NCI-H1092 treated with DMSO at 0.1 percent for 48 hours (cell line): ENCODE measurements around the gene BCL2L1.

Source experiments
- DNase-seq: peaks from one replicate; lab custom pipeline; 2025; lab: John Stamatoyannopoulos, UW

Gene BCL2L1

DNA sequence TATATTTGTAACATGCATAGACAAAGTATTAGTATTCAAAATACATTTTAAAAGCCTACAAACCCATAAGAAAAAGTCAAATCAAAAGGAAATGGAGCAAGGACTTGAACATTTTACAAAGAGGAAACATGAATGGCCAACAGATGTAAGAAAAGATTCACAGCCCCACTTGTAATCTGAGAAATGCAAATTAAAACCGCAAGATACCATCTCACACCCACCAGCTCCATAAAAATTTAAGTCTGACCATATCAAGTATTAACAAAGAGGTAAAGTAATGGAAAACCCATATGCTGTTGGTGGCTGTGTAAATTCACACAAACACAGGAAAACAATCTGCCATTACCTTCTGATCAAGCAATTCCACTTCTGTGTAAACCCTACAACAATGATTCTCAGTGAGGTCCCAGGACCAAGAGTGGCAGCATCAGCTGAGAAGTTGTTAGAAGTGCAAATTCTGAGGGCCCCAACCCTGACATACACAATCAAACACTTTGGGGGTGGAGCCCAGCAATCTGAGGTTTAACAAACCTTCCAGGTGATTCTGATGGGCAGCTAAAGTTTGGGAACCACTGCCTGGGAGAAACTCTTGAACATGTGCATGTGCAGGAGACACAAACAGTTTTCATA lies 30.9 kb downstream of the BCL2L1 start:
- no peak for DNase-seq

DNA sequence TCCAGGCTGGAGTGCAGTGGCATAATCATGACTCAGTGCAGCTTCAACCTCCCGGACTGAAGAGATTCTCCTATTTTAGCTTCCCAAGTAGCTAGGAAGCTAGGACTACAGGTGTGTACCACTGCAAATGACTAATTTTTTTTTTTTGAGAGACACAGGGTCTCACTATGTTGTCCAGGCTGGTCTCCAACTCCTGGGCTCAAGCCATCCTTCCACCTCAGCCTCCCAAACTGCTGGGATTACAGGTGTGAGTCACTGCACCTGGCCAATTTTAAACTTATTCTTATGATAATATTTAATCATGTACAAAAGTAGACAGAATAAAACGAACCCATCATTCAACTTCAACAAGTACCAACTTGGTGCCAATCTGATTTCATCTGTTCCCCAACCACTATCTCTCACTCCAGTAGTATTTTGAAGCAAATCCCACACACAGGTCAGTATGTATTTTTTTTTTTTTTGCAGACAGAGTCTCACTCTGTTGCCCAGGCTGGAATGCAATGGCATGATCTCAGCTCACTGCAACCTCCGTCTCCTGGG lies 32.5 kb downstream of the BCL2L1 start:
- no peak for DNase-seq

DNA sequence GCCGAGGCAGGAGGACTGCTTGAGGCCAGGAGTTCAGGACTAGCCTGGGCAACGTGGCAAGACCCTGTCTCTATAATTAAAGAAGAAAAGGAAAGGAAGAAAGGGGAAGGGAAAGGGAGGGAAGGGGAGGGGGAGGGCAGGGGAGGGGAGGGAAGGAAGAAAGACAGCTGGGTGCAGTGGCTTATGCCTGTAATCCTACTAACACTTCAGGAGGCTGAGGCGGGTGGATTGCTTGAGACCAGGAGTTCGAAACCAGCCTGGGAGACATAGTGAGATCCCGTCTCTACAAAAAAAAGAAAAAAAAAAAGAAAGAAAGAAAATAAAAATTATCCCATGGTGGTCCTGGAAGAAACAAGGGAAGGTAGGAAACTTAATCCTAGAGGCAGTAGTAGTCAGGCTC lies 33.5 kb downstream of the BCL2L1 start:
- no peak for DNase-seq

DNA sequence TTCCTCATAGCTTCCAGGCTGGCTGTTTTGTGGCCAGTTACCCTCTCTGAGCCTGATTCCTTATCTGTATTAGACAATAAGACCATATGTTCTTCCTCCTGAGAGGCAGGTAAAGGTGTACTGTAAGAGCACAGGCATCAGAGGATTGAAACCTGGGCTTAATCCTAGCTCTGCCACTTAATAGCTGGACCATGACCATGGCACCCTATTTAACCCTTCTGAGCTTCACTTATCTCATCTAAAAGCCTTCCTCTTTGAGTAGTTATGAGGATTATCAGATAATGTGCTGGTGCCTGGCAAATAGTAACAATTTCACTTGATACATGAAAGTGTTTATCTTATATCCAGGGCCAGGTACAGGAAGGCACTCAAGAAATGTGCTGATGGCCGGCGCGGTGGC lies 34.9 kb downstream of the BCL2L1 start:
- no peak for DNase-seq

DNA sequence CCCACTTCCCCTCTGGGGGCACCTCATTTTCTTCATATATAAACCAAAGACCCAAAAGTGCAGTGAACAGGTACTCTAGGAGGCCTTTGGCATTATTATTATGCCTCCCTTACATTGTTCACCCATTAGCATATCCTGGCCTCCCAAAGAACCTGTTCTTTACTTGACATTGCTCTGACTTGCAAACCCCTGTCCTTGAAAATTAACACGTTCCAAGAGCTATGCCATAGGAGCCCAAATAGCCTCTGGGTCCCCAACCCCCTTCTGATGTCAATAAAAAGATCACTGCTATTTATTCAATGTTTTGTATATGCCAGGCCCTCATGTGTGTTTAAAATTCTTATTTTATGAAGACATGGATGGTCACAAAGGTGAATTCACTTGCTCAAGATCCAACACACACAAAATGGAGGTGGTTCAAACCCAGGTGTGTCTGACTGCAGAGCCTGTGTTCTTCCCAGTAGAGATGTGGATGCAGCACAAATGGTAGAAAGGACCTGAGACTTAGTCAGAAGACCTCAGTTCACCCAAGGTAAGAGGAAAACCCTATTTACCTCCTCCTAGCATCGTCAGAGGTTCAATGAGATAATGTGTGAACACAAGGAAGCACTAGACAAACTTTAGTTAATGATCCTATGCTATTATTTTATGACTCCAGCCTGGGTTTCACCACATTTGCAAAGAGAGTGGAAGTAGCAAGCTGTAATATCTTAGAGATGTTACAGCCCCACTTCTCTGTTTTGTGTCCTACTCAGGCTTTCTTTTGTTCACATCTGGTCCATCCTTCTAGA lies 36.6 kb downstream of the BCL2L1 start:
- DNase-seq = no peak

DNA sequence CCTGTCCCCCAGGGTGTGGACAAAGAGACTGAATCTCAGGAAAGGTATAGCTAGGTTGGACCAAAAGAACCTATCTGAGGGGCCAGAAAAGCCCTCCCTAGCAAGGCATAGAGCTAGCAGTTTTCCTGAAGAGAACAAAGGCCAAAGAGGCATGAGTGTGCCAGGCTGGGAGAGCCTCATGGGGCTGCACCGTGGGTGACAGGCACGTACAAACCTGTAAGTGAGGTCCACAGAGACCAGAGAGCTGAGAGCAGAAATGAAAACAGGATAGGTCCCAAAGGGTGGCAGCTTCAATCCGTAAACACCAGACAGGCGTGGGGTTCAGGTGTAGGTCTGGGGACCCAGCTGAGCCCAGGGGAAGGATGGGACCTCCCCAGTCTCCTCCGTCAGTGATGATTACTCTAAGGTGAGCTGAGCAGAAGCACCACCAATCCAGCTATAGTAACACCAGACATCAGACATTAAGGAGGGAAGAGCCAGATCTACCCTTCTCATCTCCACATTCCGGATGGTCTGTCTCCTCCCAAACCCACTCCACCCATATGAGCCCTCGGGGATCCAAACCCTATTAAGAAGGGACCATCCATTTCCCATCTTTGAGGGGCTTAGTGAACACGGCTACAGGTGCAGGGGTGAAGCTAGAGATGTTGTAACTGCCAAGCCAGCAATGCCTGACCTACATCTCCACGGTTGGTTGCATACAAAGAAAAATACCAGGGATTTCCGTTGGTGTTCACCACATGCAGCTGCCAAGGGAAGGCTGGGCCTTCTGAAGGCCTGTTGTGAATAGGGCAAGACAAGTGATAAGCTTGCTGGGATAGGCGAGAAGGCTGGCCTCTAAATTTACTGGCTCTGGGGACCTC lies 38.3 kb downstream of the BCL2L1 start:
- DNase-seq = peak; percentile 30

DNA sequence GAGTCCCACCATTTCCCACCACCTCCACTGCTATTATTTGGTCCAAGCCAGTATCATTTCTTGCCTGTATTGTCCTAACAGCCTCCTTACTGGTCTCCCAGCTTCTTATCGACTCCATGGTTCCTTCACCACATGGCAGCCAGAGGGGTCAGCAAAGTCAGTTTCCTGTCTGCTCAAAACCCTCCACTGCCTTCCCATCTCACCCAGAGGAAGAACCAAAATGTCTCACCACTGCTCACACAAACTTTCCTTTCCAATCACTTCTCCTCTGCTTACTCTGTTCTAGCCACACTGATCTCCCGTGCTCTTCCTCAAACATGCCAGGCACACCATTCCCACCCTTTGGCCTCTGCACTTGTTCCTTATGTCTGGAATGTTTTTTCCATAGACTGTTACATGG lies 39.7 kb downstream of the BCL2L1 start:
- no peak for DNase-seq

DNA sequence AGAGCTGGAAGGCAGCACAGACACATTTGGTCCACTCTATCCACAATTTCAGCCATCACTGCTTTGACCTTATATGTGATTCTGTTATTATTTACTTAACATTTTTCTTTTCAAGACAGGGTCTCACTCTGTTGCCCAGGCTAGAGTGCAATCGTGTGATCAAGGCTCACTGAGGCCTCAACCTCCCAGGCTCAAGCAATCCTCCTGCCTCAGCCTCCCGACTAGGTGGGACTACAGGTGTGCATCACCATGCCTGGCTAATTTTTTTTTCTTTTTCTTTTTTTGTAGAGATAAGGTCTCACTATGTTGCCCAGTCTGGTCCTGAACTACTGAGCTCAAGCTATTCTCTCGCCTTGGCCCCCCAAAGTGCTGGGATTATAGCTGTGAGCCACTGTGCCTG lies 40.3 kb downstream of the BCL2L1 start:
- DNase-seq = no peak

DNA sequence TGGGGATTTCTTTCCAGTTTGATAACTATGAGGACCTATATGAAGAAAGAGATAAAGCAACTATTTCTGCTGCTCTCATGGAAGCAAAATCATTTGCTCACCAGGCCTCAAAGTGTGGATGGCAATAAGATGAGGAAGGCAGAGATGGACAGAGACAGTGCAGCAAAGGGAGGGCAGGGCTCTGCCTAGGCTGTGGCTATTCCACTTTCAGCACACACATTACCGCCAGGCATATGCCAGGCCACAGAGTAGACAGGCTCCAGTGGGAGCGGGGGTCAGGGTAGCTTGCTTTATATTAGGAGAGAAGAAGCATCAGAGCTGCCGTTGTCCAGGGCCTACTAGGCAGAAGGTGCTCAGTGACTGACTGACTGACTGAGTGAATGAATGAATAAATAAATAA lies 40.9 kb downstream of the BCL2L1 start:
- DNase-seq = no peak

DNA sequence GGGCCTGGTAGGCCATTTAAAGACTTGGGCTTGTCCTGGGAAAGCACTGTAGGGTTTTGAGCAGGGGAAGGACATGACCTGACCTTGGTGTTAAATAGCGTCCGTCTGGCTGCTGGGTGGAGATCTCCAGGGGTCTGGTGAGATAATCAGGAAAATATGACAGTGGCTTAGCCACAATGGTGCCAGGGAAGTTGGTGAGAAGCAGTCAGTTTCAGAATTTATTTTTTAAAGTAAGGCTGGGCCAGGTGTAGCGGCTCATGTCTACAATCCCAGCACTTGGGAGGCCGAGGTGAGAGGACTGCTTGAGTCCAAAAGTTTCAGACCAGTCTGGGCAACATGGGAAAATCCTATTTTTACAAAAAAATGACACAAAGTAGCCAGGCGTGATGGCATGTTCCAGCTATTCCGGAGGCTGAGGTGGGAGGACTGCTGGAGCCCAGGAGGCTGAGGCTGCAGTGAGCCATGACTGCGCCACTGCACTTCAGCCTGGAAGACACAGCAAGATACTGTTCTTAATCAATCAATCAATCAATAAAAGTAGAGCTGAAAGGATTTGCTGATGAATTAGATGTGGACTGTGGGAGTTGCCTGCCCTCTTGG lies 41.4 kb downstream of the BCL2L1 start:
- DNase-seq = no peak

DNA sequence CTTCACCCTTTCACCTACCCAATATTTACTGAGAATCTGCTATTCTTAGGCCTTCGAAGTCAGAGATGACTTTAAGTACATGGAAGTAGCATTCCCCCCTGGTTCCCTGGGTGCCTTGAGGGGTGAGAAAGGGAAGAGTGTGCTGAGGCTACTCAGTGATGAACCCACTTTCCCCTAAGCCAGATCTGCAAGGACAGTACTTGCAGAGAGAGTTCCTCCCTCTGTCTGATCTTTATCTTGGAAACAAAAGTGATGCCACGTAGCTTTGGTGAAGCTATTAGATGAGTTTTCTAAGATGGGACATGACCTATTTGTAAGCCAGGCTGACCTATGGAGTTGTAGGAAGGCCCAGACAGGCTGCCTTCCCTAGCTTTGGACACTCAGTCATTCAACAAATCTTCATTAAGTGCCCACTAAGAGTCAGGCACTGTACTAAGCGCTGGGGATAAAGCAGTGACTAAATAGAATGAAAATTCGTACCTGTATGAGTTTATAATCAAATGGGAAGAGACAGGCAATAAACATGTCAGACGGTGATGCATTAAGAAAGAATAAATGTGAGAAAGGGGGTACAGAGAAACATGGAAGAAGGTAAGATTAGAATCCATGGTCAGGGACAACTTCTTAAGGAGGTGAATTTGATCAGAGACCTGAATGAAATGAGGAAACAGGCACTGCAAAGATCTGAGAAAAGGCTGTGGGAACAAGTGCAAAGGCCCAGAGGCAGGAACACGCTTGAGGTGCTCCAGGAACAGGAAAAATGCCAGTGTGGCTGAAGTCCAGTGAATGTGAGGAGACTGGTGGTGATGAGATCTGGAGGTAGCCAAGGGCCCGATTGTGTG lies 42.2 kb downstream of the BCL2L1 start:
- no peak for DNase-seq

DNA sequence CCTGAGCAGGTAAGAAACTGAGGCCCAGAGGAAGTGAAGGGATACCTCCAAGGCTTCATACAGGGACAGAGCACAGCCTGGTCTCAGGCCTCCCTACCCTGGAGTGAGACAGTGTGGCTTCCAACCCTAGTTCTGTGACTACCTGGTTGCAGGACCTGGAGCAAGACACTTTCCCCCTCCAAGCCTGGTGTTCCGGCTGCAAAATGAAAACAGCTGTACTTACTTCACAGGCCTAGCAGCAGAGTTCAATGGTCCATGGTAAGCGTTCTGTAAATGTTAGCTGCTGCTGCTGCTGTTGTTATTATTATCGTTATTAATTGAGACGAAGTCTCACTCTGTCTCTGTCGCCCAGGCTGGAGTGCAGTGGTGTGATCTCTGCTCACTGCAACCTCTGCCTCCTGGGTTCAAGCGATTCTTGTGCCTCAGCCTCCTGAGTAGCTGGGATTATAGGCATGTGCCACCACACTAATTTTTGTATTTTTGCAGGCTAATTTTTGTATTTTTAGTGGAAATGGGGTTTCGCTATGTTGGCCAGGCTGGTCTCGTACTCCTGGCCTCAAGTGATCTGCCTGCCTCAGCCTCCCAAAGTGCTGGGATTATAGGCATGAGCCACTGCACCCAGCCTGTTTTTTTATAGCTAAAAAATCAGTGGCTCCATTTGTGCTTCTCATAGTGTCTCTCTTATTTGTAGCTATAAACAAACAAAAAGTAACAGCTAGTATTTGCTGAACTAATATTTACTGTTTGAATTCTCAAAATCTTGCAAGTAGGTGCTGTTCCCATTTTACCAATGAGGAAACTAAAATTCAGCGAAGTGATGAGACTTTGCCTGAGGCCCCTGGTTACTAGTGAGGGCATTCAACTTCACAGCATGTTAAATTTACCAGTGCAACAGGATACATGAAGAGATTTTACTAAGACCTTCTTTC lies 43.0 kb downstream of the BCL2L1 start:
- DNase-seq = no peak

DNA sequence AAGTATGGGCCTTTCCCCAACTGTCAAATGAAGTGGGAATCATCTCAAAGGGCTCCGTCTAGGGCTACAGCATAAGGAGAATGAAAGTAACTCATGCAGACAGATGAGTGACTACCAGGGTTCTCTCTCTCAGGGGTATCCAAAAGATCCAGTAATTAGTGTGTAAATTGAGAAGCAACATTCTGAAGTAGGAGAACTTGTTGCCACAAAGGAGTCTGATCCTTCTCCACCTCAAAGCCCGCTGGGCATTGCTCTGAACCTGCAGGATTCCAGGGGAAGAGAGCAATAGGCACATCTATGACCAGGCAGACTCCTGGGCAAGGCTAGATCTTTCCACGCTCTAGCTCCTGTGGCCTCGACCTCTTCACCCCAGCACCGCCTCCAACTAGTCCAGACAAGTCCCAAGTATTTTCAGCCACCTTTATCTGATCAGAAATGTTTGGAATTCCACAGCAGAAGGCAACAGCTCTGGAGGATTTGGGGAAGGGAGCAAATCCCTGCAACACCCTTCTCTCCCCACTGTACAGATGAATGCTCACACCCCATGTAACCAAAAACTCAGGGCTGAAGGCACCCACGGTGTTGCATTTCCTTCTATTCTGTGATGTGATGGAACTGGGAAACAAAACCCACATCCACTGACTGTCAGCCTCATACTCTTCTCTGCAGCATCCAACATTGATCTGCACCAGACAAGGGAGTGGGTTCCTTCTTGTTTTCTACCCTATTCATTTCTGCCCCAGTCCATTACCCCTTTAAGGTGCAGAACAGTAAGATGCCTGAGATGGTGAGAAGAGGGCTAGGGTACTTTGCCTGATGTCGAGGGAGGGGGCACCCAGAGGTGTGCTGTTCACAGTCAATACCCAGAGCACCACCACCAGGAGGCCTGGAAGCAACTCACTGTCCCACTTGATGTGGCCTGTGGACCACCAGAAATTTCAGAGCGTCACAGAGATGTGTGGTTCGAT lies 44.0 kb downstream of the BCL2L1 start:
- no peak for DNase-seq

DNA sequence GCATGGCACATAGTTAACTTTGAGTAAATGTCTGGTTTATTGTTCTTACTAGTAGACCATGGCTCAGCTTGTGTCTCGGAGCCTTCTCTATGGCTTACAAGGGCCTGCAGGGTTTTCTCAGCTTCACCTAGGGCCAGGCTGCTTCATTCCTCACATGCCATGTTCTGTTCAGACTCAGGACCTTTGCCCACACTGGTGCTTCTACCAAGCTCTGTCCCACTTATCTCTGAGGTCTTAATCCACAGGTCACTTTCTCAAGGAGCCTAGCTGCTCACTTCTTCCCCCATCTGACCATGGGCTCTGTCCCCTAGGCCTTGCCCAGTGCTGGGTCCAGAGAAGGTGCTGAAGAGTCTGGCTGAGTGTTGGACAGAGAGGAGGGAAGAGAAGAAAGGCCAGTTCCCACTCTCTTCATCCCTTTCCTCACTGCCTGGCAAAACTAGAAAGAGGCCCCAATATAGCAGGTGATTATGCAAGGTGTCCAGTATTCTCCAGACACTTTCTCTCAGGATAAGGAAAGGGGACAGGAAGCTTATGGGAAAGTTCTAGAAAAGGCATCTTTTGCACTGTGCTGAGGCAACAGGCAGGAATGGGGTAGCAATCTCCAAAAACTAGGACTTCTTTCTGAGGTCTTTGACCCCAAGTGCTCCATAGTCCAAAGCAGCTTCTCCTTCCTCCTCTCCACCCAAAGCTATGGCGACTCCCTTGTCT lies 45.0 kb downstream of the BCL2L1 start:
- no peak for DNase-seq

DNA sequence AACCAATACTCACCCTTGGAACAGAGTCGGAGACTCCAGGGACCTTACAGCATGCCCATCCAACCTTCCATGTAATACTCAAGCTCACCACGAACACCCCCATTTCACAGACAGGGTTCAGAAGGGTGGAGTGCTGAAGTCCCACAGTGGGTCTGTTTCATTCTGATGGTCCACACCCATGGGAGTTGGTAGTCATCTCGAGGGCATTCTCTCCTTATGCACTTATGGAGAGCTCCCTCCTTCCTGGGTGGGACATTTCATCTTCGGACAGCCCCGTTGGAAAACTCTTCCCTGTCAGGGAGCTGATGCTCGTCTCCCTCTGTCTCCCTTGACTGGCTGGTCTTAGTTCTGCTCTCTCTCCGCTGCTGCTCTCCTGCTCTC lies 46.1 kb downstream of the BCL2L1 start:
- no peak for DNase-seq

DNA sequence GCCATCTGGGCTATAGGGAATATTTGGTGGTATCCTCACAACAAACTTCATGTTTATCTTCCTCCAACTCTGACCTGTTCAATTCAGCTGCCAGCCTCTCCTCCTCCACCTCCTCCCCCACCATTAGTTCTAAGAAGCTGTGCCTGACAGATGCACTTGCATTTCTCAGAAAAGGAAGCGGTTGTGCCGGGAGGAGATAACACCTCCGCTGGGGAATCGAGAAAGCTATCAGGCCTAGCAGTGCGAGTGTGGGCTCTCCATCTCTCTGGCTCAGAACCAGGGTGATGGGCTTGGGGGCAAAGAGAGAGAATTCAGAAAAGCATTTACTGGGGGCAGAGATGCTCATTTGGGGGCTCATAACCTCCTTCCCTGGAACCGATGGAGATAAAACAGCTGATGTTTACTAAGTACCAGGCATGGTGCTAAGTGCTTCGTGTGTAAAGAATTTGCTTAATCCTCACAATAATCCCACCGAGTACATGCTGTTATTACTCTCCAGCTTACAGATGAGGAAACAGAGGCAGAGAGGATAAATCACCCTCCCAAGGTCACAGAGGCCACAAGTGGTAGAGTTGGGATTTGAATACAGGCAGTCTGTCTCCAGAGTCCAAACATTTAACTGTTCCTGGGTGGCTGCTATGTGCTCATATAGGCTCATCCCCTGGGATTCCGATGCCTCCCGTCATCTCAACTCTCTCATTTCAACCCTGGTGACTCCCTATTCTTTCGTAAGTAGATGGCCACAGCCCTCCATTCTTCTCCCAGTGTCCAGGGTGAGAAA lies 46.6 kb downstream of the BCL2L1 start:
- no peak for DNase-seq
